Lower leg skin (tissue), 4 donors: Measurements from ENCODE around the gene HMOX1. TPM values are rescaled to one million over a fixed set of nuclear protein-coding genes. Genes with fewer than 3 reads are reported as not detected.

Experiments
- DNase-seq, 2 donors: peaks; one replicate each; pipeline ENCODE4 v3.0.0-alpha.2; 2019; ENCODE audit warnings: low spot score in 2 of 2
- H3K4me3 ChIP-seq: fragments of 200-600 bp; sonication (generic); 2 replicates; pipeline ENCODE4 v1.5.1; 2017; ENCODE audit warnings: mild to moderate bottlenecking, low read depth; ENCODE audit not compliant: poor library complexity, severe bottlenecking
- POLR2A ChIP-seq, 2 donors: fragments of 450-650 bp; IDR thresholded peaks; one replicate each; pipeline ENCODE4 v1.6.1; 2016 to 2017; ENCODE audit warnings: antibody characterized with exemption in 2 of 2, mild to moderate bottlenecking in 1 of 2, moderate library complexity in 1 of 2
- WGBS, 2 donors: methylation state at CpG; one replicate each; pipeline ENCODE4 v1.1.5; 2018; 5-methylcytosine and 5-hydroxymethylcytosine counted together
- intact Hi-C: fragments of 100-400 bp; cut with DNase I; formaldehyde crosslinking; loops from one replicate; pipeline ENCODE4 v1.15.0; 2023; ENCODE audit warnings: low total_unique reads
- total RNA-seq, 4 donors: library from RNA; depleted of rRNA; stranded (reverse); fragments of >200 nt; gene quantifications; one replicate each; pipeline ENCODE4 v1.1.0, GENCODE V29; 2016
- TF ChIP-seq, protein P1 (sequence below), 3 donors: fragments of 450-650 bp; IDR thresholded peaks; one replicate each; pipeline ENCODE4 v1.5.1; 2016; ENCODE audit warnings: antibody characterized with exemption in 3 of 3, mild to moderate bottlenecking in 3 of 3, moderate library complexity in 2 of 3

The HMOX1 gene
- total RNA-seq, 4 donors from 2014 or later: 85.5 to 156 (median 112) TPM

DNA sequence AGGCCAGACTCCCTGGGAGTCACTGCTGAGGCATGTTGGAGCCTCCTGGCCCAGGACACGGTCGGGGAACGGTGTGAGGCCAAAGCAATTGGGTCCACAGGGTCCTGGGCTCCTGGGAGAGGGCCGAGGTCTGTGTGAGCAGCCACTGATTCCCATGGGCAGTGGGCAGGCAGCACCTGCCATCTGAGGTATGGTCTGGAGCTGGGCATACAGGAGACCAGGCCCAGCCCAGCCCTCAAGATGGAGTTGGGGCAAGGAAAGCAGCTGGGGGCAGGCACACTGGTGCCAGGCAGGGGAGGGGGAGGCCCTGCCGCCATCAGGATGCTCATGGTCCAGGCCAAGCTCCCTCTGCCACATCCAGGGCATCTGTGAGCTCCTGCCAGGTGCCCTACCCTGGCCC lies 32.2 kb upstream of the HMOX1 start:
- no peak overlapping the region for H3K4me3 ChIP-seq
- intact Hi-C loops: loop anchor here (5.0 kb wide), 1 partner anchor 239 kb away; no protein-coding TSS in a partner anchor
- no peak for TF ChIP-seq POLR2A (IDR thresholded peaks at IDR 0.05)
- TF ChIP-seq, protein P1, sequence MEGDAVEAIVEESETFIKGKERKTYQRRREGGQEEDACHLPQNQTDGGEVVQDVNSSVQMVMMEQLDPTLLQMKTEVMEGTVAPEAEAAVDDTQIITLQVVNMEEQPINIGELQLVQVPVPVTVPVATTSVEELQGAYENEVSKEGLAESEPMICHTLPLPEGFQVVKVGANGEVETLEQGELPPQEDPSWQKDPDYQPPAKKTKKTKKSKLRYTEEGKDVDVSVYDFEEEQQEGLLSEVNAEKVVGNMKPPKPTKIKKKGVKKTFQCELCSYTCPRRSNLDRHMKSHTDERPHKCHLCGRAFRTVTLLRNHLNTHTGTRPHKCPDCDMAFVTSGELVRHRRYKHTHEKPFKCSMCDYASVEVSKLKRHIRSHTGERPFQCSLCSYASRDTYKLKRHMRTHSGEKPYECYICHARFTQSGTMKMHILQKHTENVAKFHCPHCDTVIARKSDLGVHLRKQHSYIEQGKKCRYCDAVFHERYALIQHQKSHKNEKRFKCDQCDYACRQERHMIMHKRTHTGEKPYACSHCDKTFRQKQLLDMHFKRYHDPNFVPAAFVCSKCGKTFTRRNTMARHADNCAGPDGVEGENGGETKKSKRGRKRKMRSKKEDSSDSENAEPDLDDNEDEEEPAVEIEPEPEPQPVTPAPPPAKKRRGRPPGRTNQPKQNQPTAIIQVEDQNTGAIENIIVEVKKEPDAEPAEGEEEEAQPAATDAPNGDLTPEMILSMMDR (IDR thresholded peaks at IDR 0.05): no peak
- DNase-seq: no peak
- 66 to 83% methylated on average over 4 to 5 of the region's 5 CpGs for WGBS, 2 donors

DNA sequence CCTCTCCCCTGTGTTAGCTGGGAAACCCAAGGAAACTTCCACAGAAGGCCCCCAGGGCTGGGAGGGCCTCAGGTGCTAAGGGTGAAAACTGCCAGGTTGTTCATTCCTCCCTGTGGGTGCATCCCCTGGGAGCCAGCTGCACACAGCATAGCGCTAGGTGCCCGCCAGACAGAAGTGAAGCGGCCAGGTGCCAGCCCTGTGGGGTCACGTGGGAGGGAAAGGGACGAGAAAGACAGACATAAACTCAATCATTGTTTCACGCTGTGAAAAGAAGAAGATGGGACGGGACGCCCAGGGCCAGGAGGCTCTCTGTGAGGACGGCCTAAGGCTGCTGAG lies 31.6 kb upstream of the HMOX1 start:
- no peak for TF ChIP-seq POLR2A (IDR thresholded peaks at IDR 0.05)
- H3K4me3 ChIP-seq: no peak overlapping the region
- 33 to 36% methylated on average over 9 of the region's 9 CpGs for WGBS, 2 donors
- intact Hi-C loops: loop anchor here (5.0 kb wide), 1 partner anchor 238 kb away; no protein-coding TSS in a partner anchor
- no peak for DNase-seq

DNA sequence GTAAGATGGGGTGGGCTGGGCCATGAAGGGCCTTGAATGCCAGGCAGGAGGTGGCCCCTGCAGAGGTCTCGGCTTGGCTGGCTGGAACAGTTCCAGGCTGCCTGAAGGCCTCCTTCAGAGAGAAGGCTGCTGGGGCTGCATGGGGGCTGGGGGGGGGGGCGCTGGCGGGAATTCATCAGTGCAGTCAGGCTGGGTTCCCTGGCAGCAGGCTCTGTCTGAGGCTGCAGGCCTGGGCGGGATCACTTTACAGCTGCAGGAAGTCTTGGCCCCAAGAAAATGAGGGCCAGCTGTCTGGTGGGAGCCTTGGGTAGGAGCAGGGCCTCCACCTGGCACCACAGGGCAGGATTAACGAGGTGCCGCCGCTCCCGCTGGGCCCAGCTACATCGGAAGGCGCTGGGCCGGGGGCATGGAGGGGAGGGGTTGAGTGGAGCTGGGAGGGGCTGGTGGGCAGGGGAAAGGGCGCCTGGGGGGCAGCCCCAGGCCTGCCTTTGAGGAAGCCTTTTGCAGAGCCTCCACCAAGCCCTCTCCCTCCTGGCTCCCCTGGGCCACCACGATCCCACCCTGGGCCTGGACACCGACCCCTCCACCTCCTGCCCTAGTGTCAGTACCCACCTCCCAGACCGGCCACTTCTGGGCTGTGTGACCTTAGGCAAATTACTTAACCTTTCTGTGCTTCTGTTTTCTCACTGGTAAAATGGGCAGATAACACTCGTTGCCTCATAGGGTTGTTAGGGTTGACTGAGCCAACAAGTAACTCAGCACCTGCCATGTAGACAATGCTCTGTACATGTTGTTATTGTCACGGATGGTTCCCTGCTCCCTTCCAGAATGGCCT lies 31.0 kb upstream of the HMOX1 start:
- intact Hi-C loops: loop anchor here (5.0 kb wide), 1 partner anchor 237 kb away; no protein-coding TSS in a partner anchor
- DNase-seq: no peak
- WGBS, 2 donors: 27 to 45% methylated on average over 17 of the region's 17 CpGs
- no peak overlapping the region for H3K4me3 ChIP-seq
- TF ChIP-seq, protein P1 (IDR thresholded peaks at IDR 0.05): no peak
- no peak for TF ChIP-seq POLR2A (IDR thresholded peaks at IDR 0.05)

- H3K4me3 ChIP-seq: peak overlapping the region; percentile 13
- DNase-seq: peak; percentile 89 to 98
- intact Hi-C loops: no loop called here
- no peak for TF ChIP-seq POLR2A (IDR thresholded peaks at IDR 0.05)
- TF ChIP-seq, protein P1 (IDR thresholded peaks at IDR 0.05): peak in 1 of 3 donors; percentile 89
- WGBS, 2 donors: 2% methylated on average over 23 to 27 of the region's 47 CpGs
These were observed 30.1 kb upstream of the HMOX1 start for GRCh38 chr22:35350539-35351503.

DNA sequence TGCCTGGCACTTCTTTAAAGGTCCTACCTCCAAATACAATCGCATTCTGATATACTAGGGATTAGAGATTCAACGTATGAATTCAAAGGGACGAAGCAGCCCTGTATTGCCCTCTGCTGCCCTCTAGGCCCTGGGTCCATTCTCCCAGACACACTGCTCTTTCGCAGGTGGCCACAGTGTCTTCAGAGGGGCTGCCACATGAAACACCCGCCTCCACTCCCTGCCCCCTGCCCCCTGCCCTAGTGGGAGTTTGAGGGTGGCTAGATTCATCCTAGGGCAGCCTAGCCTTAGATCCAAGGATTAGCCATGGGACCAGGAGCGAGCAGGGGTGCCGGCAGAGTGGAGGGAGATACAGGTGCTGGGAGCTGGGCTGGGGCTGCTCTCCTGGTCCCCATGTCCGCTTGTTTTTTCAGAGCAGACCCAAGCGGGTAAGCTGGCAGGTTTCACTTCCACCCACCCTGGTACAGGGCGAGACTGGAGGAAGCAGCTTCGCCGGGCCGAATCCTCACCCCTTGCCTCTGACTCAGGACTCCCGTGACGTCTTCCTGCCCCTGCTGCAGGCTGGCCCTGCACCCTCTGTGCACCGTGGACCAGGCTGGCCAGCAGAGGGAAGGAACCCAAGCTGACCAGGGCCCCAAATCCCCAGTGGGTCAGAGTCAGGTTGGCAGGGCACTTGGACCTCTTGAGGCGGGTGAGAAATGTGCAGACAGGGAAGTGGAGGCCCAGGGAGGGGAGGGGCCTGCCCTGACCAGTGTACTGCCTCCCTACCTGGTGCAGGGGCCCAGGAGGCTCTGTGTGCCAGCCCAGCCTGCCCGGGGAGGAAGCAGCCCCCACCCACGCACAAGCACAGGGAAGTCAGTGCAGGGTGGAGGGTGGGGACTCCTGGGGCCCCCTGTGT lies 28.4 kb upstream of the HMOX1 start:
- H3K4me3 ChIP-seq: no peak overlapping the region
- 55 to 60% methylated on average over 12 to 19 of the region's 19 CpGs for WGBS, 2 donors
- intact Hi-C loops: no loop called here
- TF ChIP-seq POLR2A (IDR thresholded peaks at IDR 0.05): no peak
- DNase-seq: peak; percentile 62 to 93

- intact Hi-C loops: no loop called here
- WGBS, 2 donors: 70 to 76% methylated on average over 12 of the region's 12 CpGs
- TF ChIP-seq, protein P1 (IDR thresholded peaks at IDR 0.05): no peak
- TF ChIP-seq POLR2A (IDR thresholded peaks at IDR 0.05): no peak
These were observed 27.6 kb upstream of the HMOX1 start for GRCh38 chr22:35353318-35353717.

More at GRCh38 chr22:35353318-35353717, 27.6 kb upstream of the HMOX1 start:
- no peak overlapping the region for H3K4me3 ChIP-seq
- no peak for DNase-seq
